Right kidney (tissue), 9 donors: ENCODE measurements around the gene ACSM6.
A peak's percentile ranks its signal among the peaks of the same experiment; 100 is the strongest.
"Not testable (repeated sequence)": the region's sequence is repeated elsewhere in the genome, so short reads cannot be mapped to it uniquely, and the experiment has no call there.

Source experiments
- DNase-seq: peaks from one replicate; pipeline ENCODE4 v3.0.0-alpha.2; 2016
- long read RNA-seq, 8 donors: transcript quantifications; one replicate each; lab custom pipeline, GENCODE V29; 2026

ACSM6 gene, protein sequence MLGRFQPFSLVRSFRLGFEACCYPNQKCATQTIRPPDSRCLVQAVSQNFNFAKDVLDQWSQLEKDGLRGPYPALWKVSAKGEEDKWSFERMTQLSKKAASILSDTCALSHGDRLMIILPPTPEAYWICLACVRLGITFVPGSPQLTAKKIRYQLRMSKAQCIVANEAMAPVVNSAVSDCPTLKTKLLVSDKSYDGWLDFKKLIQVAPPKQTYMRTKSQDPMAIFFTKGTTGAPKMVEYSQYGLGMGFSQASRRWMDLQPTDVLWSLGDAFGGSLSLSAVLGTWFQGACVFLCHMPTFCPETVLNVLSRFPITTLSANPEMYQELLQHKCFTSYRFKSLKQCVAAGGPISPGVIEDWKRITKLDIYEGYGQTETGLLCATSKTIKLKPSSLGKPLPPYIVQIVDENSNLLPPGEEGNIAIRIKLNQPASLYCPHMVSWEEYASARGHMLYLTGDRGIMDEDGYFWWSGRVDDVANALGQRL
- long read RNA-seq, donor 1 = 0 reads
- long read RNA-seq, donor 2 = 0 reads
- long read RNA-seq, donor 3 = 0 reads
- long read RNA-seq, donor 4 = 0 reads
- long read RNA-seq, donor 5 = 0 reads
- long read RNA-seq, donor 6 = 0 reads
- long read RNA-seq, donor 7 = 0 reads
- long read RNA-seq, donor 8 = 0 reads

DNA sequence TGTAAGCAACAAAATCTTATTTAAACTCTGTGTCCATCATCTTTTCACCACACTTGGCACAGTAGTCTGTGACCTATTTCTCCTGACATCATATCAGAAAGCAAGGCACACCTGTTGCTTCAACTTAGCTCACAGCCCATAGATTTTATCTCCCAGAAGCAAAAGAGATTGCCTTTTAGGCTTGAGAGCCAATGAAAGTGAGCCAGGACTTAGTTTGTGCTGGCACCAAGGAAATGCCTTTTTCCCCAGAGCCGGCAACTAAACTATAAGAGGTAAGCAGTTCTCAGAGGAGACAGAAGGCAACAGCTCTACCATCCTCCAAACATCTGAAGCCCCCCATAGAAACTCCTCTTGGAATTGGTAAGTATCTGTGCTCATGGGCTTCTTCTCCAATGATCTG lies at the start of gene ACSM6:
TSS of gene ACSM6 (plus strand) at position 295 of the 400 bp plus-strand sequence. CDS start 248 bp downstream, outside the sequence.
- no peak for DNase-seq

DNA sequence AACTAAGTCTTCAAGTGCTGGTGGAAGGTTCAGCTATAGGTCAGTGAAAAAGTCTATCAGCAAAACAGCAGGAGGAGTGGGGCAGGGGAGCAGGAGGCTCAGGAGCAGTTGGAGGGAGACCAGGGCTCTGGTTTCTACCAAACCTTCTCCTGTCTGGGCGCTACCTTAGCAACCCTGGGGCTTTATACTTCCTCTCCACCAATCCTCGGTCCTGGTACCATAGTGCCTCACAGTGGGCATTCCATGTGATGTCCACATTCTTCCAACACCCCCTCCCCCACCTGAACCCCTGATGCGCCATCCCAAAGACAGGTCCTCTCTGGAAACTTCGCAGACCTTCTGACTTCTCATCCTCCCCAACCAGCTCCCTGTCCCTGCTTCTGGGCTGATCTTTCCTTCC lies 25.3 kb upstream of the ACSM6 start:
- DNase-seq = no peak

DNA sequence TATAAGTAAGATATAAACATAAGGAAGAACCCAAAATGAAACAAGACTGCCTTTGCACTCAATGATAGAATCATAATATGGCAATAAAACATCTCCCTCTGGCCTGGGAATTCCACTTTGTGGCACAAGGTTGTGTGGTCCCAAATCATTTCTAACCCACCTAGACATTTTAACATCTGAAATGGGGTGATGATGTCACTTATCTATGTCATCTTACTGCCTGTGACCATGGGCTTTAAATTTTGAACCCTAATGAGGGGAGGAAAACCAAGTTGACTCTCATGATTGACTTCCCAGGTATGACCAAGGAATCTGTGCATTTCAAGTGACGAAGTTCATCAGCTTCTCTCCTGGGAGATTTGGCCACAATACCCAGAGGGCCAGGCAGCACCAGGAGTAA lies 24.5 kb upstream of the ACSM6 start:
- no peak for DNase-seq

DNA sequence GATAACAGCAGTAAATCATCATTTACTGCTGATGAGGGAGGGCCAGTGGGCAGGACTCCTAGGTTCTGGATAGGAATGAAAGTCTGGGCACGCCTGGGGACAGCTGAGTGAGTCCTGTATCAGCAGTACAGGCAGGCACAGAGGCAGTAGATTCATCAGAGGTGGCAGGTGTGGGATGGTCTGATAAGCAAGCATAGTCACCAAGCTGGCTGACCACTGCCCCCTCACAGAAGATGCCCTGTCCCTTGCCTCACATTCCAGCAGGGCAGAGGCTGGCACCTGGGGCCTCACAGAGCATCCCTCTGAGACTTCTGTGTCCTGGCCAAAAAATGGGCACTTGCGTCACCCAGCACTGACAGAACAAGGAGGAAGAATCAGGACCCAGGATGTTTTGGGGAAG lies 23.2 kb upstream of the ACSM6 start:
- DNase-seq = no peak

DNA sequence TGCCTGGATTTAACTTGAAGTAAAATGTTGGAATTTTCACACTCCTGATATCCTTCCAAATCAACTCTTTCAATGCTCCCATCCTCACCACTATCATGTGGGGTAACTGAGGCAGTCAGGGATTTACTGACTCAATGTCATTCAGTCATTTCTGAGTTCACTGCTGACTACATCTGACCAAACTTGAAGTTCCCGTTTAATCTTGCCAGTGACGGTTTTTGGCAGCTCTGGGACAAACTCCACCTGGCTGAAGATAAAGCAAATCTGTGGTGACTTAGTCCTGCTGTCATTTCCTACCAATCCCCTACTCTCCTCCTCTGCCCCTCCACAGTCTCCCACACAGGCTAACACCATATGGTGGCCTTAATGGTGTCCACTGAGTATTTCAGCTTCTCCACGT lies 22.7 kb upstream of the ACSM6 start:
- DNase-seq = no peak

DNA sequence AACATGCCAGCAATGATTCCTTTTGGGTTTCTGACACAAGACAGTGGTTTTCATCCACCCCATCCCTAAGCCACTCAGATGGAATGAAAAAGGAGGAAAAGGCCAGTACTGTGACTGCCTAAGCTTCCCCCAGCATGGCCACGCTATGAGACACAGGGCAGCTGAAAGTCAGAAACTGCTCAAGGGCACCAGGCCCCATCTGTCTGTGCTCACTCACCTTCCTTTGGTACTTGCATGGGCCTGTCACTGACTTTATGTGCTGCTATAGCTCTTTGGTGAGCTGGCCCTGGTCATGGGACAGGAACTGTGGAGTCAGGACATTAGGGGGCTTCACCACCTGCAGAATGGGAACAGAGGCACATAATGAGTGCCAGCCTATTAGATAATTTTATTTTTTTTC lies 21.2 kb upstream of the ACSM6 start:
- DNase-seq = no peak

DNA sequence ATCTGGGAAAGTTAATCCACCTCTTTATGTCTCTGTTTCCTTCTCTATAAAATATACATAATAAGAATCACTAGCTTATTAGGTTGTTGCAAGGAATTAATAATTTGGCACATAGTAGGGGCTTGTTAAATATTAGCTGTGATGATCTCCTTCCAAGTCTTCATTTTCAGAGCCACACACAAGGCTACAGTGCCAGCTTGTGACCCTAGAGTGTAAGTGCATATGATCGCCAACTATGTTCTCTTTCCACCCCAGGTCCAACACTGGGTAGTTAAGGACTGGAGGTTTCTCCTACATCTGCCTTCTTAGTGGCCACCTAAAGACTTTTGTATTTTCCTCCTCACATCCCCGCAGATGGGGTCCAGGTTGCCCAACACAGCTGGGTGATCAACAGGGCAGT lies 17.9 kb upstream of the ACSM6 start:
- DNase-seq = no peak

DNA sequence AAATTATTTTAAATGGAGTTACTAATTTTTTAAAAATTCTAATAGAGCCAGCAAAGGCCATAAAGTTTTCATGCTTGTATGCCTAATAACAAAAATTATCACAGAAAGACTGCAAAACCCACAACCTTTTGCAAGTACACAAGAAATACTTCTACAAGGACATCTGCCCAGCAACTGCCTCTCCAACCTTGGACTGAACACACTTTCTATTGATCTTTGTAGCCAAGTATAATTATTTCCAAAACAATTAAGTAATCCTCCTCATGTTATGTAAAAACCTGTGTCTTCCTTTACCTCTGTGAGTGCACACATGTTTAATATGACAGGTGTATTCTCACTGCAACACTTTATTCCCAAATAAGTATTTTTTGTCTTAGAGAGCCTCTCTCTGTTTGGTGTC lies 16.6 kb upstream of the ACSM6 start:
- DNase-seq = no peak

DNA sequence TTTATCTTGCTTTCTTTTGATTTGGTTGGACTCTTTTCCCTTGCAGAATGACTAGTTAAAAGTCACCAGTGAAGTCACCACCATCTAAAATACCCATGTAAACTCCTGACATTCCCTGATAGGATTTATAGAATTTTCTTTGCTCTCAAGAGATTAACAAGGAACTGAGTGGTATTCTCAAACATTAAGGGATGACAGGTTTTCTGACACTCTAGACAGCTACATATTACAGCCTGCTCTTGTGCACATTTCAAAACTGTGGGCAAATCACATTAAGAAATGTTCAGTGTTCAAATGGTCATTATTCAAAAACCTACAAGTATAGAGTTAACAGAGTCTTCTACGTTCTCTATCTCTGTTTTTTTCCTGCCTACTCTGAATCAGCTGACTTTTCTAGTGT lies 15.8 kb upstream of the ACSM6 start:
- no peak for DNase-seq

DNA sequence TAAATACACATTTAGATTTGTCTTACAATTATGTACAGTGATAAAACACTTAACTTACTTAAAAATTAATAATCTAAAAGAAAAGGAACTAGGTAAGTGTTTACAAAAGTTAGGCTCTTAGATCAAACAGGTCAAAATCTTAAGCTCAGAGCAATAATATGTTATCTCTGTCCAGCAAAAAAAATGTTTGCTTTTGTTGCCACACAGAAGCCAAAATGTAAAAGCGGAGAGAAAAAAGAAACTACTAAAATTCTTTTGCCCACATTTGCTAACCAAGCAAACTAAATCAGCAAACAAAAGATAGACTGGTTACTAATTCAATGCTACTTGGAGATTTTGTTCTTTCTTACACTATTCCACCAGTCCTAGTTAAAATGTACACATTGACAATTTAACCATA lies 15.2 kb upstream of the ACSM6 start:
- no peak for DNase-seq

DNA sequence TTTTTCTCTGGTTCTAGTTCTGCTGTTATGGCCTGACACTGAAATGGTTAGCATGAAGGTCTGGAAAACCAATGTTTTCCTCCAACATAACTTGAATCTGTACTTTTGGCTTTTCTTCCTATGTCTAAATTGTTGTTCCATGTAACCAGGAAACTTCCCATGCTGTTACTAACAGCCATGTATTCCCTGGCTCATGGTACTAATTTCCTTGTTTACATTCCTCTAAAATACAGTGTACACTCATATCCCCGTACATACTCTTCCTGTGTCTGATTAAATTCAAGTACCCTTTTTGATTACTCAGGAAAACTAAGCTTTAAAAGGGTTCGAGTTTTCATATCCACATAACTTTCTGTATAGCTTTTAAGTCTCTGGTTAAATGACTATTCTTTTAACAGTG lies 12.3 kb upstream of the ACSM6 start:
- DNase-seq = no peak

DNA sequence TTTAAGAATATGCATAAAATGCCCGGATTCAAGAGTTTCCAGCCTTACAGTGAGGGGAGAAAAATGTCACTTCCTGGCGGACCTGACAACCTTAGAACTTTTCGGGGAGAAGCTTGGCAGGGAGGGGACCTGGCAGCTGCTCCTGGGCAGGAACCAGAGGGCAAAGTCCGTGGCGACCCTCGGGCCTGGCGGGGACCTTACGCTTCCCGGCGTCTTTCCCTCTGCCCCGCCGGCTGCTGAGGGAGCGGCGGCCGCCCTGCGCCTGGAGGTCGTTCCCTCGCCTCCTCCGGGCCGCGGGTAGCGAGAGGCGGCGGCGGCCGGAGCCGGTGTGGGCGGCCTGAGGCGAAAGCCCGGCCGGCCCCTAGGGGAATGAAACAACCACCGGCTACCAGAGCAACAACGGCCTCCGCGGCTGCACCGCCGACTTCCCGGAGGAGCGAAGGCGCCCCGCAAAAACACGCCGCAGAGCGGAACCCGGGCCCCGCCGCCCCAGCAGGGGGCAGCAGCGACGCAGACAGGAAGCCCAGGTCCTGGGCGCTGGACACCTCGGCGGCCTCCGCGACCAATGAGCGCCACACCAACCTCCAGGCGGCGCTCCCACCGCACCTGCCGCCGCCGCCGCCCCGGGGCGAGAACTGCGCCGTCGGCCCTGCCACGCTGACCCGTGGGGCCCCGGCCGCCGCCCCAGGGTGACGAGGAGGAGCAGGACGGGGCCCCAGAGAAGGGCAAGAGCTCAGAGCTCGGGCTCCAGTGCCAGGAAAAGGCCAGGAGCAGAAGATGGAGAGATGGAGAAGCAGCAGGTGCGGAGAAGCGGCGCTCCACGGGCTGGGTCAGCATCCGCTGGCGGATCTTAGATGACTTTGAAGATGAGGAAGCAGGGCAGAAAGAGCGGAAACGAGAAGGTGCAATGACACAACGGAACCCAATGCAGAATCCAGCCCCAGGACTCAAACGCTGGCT lies 10.5 kb upstream of the ACSM6 start:
- peak; percentile 97 for DNase-seq

DNA sequence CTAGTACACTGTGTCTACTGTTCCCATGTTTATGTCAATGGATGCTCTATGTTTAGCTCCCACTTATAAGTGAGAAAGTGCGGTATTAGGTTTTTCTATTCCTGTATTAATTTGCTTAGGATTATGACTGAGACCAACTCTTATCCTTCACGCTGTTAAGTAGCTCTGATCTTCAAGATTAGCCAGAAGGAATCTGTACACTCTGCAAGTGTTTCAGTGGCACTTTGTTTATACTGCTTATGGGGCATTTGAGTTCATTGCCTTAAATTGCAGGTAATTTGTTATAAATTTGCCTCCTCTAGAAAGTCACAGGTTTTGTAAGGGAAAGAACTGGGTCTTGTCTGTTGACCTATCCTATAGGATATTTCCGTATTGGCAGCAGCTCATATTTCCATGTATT lies 6.4 kb upstream of the ACSM6 start:
- DNase-seq = no peak

DNA sequence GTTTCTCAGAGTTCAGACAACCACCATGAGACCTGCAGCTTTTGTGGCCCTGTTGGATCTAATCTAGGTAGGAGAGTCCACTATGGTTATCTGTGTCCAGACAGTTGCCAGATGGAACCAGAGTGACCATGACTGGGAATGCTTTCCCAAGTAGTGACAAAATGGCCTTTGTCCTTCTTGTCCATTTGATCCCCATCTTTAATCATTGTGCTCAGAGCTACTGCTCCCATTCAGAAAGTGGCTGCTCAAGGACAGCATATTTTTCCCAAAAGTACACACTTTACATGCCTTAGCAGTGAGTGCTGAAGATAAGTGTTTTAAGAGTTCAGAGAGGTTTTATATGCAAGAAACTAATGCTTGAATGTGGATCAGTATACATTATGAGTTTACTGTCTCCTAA lies 5.4 kb upstream of the ACSM6 start:
- no peak for DNase-seq

DNA sequence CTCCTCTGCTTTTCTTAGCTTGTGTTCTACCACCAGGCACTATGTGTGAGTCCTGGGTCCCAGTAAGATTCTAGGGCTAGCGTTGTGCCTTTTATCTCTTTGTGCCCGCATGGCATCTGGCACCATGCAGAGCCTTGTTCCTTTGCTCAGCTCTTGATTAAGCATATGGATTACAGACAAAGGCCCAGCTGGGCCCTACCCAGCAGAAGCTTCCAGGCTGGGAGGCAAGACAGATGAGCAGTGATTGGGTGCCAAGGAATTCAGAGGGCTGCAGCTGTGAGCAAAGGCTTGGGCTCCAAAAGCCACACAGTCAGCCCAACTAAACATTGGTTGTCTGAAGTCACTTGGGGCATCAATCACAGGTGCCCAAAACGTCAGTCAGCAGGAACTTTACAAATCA lies 2.0 kb downstream of the ACSM6 start:
- DNase-seq = no peak

DNA sequence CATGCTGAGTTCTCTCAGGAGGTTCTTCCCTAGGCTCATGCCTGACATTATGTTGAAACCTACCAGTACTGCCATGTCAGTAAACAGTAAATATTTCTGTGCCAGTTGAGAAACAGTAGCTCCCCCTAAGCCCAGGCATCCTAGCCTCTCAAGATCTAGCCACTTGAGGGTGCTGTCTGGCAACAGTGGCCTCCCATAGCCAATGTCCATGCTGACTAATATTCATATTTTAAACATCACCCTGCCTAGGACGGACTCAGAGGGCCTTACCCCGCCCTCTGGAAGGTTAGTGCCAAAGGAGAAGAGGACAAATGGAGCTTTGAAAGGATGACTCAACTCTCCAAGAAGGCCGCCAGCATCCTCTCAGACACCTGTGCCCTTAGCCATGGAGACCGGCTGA lies 7.7 kb downstream of the ACSM6 start:
- no peak for DNase-seq

DNA sequence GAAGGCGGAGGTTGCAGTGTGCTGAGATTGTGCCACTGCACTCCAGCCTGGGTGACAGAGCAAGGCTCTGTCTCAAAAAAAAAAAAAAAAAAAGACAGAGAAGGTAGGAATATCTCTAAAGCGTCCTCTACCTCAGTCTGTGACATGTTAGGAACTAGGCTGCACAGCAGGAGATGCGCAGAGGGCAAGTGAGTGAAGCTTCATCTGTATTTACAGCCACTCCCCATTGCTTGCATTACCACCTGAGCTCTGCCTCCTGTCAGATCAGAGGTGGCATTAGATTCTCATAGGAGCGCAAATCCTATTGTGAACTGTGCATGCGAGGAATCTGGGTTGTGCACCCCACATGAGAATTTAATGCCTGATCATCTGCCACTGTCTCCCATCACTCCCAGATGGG lies 8.8 kb downstream of the ACSM6 start:
- not testable (repeated sequence) for DNase-seq

DNA sequence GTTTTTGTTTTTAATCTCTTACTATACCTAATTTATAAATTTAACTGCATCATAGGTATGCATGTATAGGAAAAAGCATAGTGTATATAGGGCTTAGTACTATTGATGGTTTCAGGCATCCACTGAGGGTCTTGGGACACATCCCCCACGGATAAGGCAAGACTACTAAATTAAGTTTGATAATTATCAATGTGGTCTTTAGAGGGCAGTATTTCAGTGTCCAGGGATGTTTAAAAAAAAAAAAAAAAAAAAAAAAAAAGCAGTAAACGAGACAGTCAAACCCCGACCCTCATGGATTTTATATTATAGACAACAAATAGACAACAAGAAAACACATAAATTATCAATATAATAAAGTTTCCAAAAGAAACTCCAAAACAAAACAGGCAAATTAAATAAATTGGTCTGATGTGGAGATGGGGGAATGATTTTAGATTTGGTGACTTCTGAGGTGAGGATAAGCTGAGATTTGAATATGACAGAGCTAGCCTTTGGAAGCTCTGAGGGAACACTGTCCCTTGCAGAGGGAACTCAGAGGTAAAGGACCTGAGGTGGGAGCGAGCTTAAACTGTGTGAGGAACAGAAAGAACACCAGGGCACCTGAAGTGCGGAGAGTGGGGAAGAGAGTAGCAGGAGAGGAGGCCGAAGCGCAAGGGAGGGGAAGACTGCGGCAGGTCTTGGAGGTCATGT lies 14.8 kb downstream of the ACSM6 start:
- peak; percentile 10 for DNase-seq

DNA sequence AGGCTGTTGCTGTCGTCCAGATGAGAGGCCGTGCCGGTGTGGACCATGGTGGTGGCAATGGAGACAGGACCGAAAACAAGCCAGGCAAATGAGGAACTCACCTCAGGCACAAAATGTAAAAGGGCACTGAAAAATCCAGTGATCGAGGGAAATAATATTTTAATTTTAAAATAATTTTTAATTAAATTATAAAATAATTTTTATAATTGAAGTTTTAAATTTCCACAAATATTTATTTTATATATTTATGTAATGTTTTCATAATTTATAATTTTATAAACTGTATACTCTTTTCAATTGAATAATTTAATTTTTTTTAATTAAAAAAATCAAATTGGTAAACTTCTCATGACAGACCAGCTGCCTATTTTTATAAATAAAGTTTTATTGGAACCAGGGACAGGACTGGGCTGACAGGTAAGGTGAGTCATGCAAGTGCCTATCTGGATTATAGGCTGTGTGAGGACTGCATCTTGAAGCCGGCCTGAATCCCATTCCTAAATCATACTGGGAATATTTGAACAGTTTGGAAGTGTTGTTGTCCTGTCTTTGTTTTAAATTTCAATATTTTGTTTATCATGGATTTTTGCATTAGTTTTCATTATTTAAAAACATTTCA lies 15.6 kb downstream of the ACSM6 start:
- DNase-seq = no peak

DNA sequence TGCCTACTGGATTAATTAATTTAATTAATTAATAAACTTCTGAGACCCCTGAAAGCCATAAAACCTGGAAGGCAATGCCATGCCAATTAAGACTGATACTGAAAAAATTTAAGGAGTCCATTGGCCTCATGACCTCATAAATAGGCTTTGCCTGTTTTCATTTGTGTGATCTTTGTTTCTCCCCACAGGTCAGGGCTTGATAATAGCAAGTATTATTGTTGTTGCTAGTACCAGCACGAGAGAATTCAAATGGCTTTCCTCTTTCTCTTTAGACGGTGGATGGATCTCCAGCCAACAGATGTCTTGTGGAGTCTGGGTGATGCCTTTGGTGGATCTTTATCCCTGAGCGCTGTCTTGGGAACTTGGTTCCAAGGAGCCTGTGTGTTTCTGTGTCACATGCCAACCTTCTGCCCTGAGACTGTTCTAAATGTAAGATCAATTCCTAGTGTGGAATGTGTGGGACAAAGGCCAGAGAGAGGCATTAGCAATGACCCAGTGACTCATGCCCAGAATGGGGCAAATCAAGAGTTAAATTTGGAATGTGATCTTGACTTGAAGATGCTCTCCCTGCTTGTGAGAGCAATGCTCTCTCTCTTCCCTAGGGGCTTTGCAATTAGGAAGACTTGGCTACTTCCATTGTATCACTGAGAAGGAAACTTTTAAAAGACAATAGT lies 17.7 kb downstream of the ACSM6 start:
- no peak for DNase-seq

DNA sequence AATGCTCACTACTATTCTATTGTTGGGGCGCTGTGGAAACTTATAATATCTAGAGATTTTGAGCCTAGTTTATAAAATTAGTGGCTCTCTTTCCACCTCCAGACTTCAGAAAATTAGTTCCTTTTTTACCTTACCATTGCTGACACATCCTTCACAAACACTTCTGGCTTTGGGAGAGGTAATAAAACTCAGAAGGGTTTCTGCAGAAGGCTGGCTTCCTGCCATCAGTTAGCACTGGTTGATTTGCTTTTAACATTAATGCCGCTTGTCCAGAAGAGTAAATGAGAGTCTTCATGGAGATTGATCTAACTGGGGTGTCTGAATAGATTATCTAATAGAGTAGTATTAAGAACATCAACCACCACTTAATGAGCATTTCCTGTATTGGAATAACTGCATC lies 20.3 kb downstream of the ACSM6 start:
- no peak for DNase-seq
